ENCODE data around the gene XRCC6. TPM values are rescaled to one million over a fixed set of nuclear protein-coding genes. Genes with fewer than 3 reads are reported as not detected.

XRCC6 gene
- 100 to 1,000 TPM; 222 to 232 TPM for total RNA-seq

GRCh38 chr22:41621099-41621910 is at the start of gene XRCC6:
XRCC6 (plus strand) TSS chr22:41621295; CDS start chr22:41622005, 710 bp downstream.

GRCh38 chr22:41589391-41590241 is 31.5 kb upstream of the XRCC6 start, which contains the start of gene PMM1:
PMM1 (minus strand) TSS chr22:41589840; CDS start chr22:41589805, 35 bp downstream.

GRCh38 chr22:41620589-41621098 is 451 bp upstream of the XRCC6 start, which contains the start of gene DESI1:
DESI1 (minus strand) TSS chr22:41621043; CDS start chr22:41620839, 204 bp downstream.

GRCh38 chr22:41688365-41689211 is 67.5 kb downstream of the XRCC6 start, which contains the start of gene SNU13:
SNU13 (minus strand) TSS chr22:41688867; CDS start chr22:41688796, 71 bp downstream.

GRCh38 chr22:41699264-41700107 is 78.4 kb downstream of the XRCC6 start, which contains the start of gene MEI1:
MEI1 (plus strand) TSS chr22:41699503; CDS start chr22:41699539, 36 bp downstream.

Other genes starting within 250 kb of the XRCC6 start
- 1 to 10 TPM; 2.2 to 2.8 TPM for gene TEF, start 239.4 kb upstream of the XRCC6 start, total RNA-seq
- gene TOB2, start 174.5 kb upstream of the XRCC6 start, total RNA-seq, result 10 to 100 TPM; 33.0 to 33.4 TPM
- gene PHF5A, start 152.6 kb upstream of the XRCC6 start, total RNA-seq, result 10 to 100 TPM; 46.5 to 48.1 TPM
- gene ACO2, start 152.2 kb upstream of the XRCC6 start, total RNA-seq, result 10 to 100 TPM; 65.1 to 65.5 TPM
- 10 to 100 TPM; 27.3 to 29.5 TPM for gene POLR3H, start 76.8 kb upstream of the XRCC6 start, total RNA-seq
- not detected for gene CSDC2, start 60.3 kb upstream of the XRCC6 start, total RNA-seq
- gene PMM1, start 31.5 kb upstream of the XRCC6 start, total RNA-seq, result 10 to 100 TPM; 34.0 to 38.7 TPM
- 10 to 100 TPM; 32.4 to 32.5 TPM for gene DESI1, start 252 bp upstream of the XRCC6 start, total RNA-seq
- gene SNU13, start 67.6 kb downstream of the XRCC6 start, total RNA-seq, result 100 to 1,000 TPM; 155 TPM
- 10 to 100 TPM; 56.0 to 70.4 TPM for gene MEI1, start 78.2 kb downstream of the XRCC6 start, total RNA-seq
- gene CCDC134, start 179.4 kb downstream of the XRCC6 start, total RNA-seq, result 10 to 100 TPM; 15.7 to 16.9 TPM
- gene SREBF2, start 211.8 kb downstream of the XRCC6 start, total RNA-seq, result 100 to 1,000 TPM; 146 to 148 TPM